CD4-positive, alpha-beta T cell treated with Interleukin-10 for 1 hour (primary cell): ENCODE results near the gene CFP.
"Not testable (repeated sequence)": the region's sequence is repeated elsewhere in the genome, so short reads cannot be mapped to it uniquely, and the experiment has no call there.

Experiments used
- DNase-seq: peaks from one replicate; pipeline ENCODE4 v3.0.0-alpha.2; 2020

CFP gene

DNA sequence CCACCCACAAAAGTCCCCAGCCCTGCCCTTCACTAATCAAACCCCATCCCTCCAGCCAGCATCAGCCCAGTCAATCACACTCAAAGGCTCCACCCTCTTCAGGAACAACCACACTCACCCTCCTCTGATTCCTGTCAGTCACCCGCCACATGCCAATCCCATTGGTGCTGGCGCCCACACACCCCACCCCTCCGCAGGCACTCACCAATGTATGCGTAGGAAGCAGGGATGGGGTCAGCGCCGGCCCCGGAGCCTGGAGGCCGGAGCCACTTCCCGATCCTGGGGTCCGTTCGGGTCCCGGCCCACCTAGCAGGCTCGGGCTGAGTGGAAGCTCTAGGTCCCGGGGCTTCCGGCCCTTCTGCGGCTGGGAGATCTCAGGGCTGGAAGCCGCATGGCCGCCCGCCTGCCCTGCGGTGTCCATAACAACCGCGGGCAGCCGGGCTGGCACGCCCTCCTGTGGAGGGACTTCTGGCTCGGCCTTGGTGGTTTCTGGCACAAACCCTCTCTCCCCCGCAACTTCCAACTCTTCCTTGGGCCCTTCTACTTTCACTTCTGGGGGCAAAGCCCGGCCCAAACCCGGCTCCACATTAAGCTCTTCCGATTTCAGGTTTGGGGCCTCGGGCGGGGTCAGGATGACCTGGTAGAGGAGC, 7.9 kb upstream of the CFP start:
- peak; percentile 50 for DNase-seq

DNA sequence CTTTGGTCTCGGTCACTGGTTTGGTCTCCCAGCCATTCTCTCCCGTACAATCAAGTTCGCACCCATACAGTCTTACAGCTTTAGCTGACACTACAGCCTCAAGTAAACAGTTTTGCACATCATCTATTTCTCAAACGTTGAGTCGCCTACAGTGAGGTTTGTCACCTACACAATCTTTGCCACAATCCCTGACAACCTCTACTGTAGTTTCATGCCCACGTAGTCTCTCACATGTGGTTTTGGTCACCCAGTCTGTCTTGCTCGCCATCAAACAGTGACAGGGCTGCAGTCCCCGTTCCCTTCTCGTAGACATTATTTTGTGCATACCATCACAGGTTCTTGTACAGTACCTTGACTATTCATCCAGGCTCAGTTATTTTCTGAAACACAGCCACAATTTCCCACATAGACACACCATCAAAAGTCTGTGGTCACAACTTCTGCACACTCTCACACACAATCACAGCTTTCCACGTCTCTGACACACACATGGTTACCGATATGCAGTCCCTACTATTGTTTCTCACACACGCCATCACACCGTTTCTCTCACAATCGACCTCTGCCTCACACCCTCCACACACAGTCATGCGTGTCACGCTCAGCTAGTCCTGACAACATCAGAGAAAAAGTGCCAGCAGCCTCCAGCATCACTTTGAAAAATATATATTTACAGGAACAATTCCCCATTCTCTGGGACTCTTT, 5.3 kb upstream of the CFP start:
- peak; percentile 30 for DNase-seq

DNA sequence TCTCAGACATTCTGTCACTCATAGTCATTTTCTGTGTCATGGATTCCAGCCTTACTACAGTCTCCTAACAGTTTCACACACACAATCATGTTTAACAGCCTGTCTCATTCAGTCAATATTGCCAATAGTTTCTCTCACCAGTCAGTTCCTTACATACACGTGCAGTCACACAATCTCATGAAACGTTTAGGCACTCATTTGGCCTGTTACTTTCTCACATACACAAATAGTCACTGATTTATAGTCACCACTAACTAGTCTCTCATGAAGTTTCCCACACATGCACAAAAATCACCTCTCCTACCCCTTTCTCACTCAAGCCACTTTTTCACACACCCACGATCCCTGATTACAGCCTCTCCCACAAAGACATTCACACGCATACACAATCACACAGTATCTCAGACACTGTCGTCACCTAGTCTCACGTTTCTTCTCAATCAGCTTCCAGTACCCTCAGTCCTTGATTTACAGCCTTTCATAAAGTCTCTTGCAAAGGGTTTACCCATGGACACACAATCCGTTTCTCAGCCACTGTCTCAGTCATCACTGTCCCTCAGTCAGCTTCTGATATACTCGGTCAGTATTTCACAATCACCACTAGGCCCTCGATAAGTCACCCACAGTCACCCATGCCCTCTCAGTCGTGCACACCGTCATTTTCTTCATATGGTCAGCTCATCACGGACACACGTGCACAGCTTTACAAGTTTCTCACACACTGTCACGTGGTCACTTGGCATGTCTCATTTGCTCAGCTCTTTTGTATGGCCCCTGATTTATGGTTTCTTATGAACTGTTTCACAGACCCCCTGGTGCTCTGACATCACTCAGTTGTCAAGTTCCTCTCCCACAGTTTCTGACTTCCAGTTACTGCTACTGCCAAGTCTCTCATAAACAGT, 4.2 kb upstream of the CFP start:
- DNase-seq = no peak

DNA sequence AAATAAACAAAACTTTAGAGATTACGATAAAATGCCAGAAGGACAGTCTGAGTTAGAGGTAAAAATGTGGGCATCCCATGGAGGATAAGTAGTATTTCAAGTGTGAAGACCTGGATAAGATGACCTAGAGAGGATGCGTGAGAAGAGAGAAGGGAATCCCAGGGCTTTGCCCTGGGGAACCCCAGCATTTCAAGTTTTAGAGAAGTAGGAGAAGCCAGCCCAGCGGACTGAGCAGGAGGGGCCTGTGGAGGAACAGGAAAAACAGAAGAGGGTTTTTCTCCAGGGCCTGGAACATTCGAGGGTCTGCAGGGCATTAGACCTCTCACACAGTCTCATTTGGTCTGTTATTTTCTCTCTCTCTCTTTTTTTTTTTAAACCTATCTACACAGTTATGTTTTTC, 2.9 kb upstream of the CFP start:
- no peak for DNase-seq

DNA sequence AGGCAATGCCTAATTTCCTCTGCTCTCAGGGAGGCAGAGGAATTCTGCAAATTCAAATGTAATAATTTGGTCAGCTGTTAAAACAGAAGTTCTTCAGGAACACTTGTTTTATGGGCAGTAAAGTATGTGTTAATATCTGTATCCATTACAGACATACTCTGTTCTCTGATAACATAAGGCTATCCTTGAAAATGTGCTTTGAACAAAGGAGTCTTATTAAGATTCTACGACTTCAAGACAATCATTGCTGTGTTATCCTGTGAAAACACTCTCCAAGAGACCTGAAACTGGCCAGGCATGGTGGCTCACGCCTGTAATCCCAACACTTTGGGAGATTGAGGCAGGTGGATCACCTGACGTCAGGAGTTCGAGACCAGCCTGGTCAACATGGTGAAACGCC, 1.9 kb upstream of the CFP start:
- no peak for DNase-seq

DNA sequence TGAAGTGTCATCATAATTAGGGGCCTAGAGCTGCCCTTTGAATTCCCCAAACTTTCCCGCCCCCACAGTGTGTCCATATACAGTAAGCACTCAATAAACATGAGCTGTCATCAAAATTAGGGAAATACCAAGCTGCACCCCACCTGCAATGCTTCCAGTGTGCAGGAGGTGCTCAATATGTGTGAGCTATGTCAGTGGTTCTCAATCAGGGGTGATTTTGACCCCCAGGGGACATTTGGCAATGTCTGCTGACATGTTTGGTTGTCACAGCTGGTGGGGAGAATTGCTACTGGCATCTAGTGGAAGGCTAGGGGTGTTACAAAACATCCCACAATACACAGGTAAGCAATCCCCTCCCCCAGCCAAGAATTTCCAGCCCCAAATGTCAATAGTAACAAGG, 748 bp downstream of the CFP start:
- DNase-seq = peak; percentile 37

DNA sequence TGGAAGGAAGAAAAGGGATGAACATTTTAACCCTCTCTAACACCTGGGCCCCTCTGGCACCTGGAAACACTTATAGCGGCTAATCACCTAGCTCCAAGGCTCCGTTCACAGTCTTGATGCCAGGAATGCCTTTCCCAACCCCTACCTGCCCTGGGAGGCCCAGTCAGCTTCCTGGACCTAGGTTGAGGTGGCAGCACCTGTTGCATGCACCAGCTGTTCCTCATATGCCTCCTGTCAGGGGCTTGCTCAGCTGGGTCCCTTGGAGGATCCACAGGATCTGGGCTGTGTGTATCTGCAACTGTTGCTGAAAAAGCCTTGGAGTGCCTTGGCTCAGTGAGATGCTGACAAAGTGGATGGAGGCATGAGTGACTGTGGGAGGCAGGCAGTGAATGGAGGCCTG, 4.4 kb downstream of the CFP start:
- DNase-seq = no peak

DNA sequence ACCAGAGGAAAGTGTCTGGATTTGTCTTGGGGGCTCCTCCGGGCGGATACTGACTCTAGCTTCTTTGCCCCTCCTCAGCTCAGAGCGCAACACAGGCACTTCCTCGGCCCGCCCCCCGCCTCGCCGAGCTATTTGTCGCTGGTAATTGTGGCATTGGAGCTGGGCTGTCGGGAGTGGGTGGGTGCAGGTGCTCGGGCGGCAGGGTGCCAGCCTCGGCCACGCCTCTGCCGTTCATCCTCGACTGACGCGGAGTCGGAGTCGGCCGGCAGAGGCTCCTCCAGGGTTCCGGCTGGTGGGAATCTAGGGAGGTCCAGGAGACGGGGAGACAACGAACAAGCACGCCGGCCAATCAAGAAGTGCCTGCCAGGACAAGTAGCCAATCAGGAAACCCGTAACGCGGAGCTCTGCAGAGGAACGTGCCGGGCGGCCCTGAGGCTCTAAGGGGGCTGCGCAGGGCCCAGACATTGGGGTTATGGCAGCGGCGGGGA, 6.1 kb downstream of the CFP start:
- DNase-seq = peak; percentile 58

DNA sequence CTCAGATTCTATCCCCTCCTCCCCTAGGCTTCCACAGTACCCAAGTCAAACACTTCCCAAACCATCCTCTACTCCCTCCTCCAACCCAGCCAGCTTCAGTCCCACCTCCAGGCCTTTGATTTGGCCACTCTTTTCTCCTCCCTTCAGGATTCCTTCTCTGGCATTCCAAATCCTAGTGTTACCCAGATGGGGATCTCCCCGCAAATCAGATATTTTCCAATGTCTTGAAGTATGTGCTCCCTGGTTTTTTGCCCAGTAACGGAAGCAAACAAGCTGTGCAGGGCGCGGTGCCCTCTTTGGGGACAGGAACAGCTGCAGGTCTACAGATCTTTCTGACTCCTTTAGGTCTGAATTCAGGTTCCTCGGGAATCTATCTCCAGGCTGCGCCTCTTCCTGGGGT, 7.9 kb downstream of the CFP start:
- DNase-seq = no peak

DNA sequence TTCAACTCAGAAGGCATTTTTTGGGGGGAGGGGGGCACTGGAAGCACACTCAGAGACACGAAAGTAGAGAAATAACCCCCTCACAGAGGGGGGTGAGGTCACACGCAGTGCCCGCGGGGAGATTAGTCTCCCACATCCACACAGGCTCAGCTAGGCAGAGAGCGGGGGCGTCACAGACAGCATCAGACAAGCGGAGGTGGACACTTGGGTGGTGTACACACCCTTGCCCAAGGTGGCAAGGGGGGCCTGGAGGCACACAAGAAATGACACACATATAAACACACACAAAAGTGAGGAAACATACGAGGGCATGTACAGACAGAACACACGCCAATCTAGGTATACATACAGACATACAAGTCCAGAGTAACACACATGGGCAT, 9.4 kb downstream of the CFP start:
- DNase-seq = no peak

DNA sequence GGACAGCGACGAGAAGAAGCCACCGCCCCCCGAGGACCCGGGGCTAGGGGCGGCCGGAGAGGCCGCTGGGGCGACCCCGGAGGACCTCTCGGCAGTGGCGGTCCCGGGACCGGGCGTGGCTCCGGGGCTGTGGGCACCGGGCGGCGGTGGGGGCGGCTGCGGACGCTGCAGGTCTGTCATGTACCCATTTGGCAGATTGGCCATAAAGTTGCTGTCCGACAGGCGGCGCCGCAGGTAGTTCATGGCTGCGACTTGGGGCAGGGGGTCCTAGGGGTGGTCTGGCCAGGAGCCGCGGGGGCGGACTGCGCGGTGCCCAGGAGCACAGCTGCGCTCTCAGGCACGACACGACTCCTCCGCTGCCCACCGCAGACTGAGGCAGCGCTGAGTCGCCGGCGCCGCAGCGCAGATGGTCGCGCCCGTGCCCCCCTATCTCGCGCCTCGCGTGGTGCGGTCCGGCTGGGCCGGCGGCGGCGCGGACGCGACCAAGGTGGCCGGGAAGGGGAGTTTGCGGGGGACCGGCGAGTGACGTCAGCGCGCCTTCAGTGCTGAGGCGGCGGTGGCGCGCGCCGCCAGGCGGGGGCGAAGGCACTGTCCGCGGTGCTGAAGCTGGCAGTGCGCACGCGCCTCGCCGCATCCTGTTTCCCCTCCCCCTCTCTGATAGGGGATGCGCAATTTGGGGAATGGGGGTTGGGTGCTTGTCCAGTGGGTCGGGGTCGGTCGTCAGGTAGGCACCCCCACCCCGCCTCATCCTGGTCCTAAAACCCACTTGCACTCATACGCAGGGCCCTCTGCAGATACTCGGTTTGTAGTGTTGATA, 10.0 kb downstream of the CFP start, which contains the start of gene SYN1:
Gene SYN1 (minus strand): TSS at position 372 of the 817 bp plus-strand sequence. CDS start 129 bp downstream, at position 243.
- peak; percentile 87 for DNase-seq

DNA sequence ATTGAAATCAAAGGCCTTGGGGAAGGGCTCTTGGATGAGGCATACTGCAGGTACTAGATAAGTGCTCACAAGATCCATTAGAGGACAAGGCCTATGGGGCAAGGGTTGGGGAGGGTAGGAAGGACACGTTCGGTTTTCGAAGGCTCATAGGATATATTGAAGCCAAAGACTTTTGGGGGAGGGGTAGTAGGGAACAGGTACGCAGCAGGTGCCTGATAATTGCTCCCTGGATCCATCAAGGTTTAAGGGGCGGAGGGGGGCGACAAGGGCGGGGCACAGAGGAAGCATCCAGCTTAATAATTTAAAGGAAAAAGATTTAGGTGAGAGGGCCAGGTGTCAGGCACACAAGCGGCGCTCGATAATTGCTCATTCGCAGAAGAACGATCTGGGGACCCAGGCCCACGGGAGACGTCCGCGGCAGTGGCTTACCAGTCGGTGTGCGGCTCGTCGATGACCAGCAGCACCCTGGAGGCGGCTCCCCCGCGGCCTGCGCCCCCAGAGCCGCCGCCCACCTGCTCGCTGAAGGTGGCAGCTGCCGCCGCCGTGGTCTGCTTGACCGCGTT, 10.7 kb downstream of the CFP start:
- DNase-seq = no peak

DNA sequence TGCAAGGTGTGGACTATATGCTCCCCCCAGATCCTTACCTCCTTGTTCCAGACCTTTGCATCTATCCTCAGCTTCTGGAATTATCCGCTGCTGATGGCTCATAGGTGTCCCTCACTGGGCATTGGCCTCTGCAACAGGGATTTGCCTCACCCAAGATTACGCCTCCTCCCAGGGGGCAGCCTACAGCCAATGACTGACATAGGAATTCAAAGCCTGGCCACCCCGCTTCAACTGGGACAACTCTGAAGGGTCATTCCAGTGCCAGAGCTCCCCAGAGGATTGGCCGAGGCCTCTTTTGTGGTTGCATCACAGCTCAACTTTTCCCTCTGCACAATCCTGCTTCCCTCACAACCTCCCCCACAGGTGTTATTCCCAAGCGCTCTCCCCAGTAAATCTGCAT, 15.1 kb downstream of the CFP start:
- no peak for DNase-seq

DNA sequence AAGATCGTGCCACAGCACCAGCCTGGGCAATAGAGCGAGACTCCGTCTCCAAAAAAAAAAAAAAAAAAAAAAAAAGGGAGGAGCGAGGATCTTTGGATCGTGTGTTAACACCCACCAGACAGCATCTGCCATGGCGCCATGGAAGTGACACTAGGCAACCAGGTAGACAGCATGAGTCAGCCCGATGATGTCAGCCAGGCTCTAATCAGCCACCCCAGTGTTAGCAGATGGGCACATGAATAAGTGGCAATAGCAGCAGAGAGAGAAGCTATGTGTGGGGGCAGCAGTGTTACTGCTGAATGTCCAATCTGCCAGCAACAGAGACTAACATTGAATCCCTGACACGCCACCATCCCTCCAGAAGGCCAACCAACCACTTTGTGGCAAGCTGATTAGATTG, 16.6 kb downstream of the CFP start:
- no peak for DNase-seq

DNA sequence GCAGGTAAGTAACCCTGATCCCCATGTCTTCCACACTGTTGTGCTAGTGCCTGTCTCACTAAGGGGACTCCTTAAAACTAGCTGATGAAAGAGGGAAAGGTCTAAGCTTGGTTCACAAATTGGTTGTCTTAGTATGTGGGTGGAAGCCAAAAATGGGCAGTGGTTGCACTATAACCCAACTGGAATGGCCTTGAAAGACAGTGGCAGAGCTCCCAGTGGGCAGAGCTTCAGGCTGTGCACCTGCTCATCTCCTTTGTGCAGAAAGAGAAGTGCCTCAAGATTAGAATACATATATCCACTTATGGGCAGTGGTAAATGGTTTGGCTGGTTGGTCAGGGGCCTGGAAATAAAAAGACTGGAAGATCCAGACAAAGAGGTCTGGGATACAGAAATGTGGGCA, 17.3 kb downstream of the CFP start:
- no peak for DNase-seq

DNA sequence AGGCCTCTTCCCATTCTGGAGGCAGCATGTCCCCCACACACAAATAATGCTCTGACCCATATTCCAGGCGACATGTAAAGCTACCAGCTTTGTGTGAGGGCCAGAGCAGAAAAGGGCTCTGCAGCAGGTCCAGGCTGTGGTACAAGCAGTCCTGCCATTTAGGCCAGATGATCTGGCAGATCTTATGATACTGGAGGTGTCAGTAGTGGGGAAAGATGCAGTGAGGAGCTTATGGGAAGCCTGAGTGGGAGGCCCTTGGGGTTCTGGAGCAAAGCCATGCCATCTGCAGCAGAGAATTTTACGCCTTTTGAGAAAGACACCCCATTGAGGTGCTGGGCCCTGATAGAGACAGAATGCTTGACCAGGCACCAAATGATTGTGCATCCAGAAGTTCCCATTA, 17.8 kb downstream of the CFP start:
- no peak for DNase-seq

DNA sequence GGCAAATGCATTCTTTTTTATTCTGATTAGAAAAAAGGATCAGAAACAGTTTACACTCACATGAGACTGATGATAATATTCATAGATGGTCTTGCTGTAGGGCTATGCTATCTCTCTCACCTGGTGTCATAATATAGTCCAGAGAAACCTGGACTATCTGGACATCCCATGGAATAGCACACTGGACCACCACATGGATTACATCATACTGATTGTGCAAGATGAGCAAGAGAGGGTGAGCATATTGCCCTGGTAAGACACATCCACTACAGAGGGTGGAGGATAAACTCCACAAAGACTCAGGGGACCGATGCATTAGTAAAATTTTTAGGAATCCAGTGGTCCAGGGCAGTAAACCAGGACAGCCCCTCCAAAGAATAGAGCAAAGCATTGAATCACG, 18.2 kb downstream of the CFP start:
- no peak for DNase-seq

DNA sequence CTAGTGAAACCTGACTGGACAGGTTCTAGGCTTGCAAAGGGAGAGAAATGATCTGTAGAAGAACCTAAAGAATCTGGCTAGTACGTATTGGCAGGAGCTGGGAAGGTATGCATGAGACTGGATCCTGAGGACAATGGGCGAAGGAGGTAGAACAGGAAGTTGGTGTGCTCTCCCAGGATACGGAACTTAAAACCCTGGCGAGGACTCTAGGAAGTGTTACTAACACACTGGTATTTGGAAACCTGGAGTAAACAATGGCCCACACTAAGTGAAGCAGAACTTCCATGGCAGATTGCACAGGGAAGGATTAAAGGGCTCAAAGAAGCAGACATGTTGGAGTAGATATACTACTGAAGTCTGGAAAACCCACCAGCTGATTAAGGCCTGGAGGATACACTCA, 19.2 kb downstream of the CFP start:
- no peak for DNase-seq

DNA sequence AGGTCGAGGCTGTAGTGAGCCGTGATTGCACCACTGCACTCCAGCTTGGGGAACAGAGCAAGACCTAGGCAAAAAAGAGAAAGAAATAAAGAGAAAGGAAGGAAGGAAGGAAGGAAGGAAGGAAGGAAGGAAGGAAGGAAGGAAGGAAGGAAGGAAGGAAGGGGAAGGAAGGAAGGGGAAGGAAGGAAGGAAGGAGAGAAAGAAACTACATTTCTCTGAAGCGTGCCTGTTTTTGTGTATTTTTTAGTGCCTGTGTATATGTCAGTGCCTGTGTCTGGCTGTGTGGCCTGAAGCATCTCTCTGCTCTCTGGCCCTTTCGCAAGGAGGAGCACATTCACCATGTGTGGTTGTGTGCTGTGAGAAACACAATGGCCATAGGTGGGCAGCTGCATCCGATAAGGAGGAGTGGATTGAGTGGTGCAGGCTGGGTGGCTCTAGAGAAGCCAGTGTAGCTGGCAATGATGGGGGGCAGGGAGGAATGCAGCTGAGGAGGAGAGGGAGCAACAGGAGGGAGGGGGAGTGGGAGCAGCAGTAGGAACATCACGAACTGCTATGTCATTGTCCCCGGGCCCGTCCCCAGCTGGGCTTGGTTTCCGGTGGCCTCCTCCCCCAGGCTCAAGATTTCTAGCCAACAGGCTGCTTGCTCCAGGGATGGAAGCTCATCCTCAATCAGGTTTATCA, 21.5 kb downstream of the CFP start:
- no peak for DNase-seq

DNA sequence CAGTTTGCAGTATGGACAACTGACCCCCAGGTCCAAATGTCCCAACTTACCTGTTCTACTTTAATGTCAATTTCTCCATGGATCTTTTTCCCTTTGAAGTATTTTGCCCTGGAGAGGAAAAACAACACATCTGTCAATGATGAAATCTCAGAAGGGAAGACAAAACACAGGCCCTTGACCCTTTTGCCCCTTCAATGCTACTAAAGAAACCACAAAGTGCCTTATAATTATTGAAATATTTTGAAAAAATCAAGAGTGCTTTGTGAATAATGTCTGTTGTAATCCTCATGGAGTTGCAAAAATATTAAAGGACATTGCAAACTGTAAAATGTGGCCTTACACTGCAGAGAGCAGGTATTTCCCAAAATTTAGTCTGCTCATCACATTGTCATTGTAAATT, 22.6 kb downstream of the CFP start:
- DNase-seq = no peak

DNA sequence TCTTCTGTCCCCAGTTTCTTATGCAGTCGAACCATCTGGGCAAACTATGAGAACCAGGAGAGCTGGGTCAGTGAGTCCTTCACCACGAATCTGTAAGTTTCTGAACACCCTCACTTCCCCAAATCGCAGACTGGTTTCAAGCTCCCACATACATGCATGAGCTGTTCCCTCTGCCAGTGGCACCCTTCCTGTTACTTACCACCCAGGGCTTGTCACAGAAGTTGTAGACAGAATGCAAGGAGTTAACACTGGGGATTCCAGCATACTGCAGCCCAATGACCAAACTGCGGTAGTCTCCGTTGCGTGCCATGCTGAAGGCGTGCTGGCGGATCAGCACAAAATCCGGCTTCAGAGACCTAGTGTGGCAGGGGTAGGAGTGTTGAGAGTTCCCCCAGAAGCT, 24.7 kb downstream of the CFP start:
- no peak for DNase-seq

DNA sequence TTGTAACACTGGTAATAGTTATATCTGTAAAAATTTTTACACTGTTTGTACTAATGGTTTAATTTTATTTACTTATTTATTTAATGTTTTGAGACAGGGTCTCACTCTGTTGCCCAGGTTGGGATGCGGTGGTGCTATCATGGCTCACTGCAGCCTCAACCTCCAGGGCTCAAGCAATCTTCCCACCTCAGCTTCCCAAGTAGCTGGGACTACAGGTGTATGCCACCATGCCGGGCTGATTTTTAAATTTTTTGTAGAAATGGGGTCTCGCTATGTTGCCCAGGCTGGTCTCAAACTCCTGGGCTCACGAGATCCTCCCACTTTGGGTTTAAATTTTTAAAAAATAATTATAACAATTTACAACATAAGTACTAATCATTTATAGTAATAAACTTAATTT, 26.6 kb downstream of the CFP start:
- not testable (repeated sequence) for DNase-seq
